OCI-LY3 (cell line): ENCODE measurements around the gene ELFN2.

ENCODE experiments used
- H2AFZ ChIP-seq: fragments of 200-600, 300-600 bp; shearing (Covaris generic); 2 replicates; pipeline ENCODE4 v1.6.0; 2014; ENCODE audit warnings: antibody characterized with exemption, low read depth, low read length
- H3K27ac ChIP-seq: fragments of 200-600, 300-600 bp; sonication (generic); 2 replicates; pipeline ENCODE4 v1.5.1; 2014; ENCODE audit warnings: mild to moderate bottlenecking, low read length, moderate library complexity, mixed read lengths
- H3K27me3 ChIP-seq: fragments of 200-600, 300-600 bp; sonication (generic); 2 replicates; pipeline ENCODE4 v1.6.1; 2014; ENCODE audit warnings: low read depth, low read length, mixed read lengths
- H3K36me3 ChIP-seq: fragments of 200-600, 300-600 bp; sonication (generic); replicated peaks from 2 replicates; pipeline ENCODE3; 2014; ENCODE audit warnings: low read depth, low read length, mixed read lengths
- H3K4me1 ChIP-seq: fragments of 300-600, 200-600 bp; sonication (generic); 2 replicates; pipeline ENCODE4 v1.6.1; 2014; ENCODE audit warnings: low read length, mixed read lengths
- H3K4me2 ChIP-seq: fragments of 200-600, 300-600 bp; sonication (generic); 2 replicates; pipeline ENCODE4 v1.6.1; 2014; ENCODE audit warnings: low read length, mixed read lengths
- H3K4me3 ChIP-seq: fragments of 300-600, 200-600 bp; sonication (generic); 2 replicates; pipeline ENCODE4 v1.5.1; 2014; ENCODE audit warnings: antibody characterized with exemption, mild to moderate bottlenecking, low read length, moderate library complexity
- H3K79me2 ChIP-seq: fragments of 300-600, 200-600 bp; shearing (Covaris generic); 2 replicates; pipeline ENCODE4 v1.6.1; 2014; ENCODE audit warnings: mild to moderate bottlenecking, low read length, mixed read lengths
- H3K9ac ChIP-seq: fragments of 300-600, 200-600 bp; shearing (Covaris generic); 2 replicates; pipeline ENCODE4 v1.6.0; 2014; ENCODE audit warnings: mild to moderate bottlenecking, low read length, moderate library complexity
- H3K9me3 ChIP-seq: fragments of 200-600, 300-600 bp; shearing (Covaris generic); 2 replicates; pipeline ENCODE4 v1.6.1; 2014; ENCODE audit warnings: low read length, mixed read lengths; ENCODE audit not compliant: insufficient read depth
- H4K20me1 ChIP-seq: fragments of 200-600, 300-600 bp; sonication (generic); 2 replicates; pipeline ENCODE4 v1.6.1; 2016; ENCODE audit warnings: low read length, mixed read lengths; ENCODE audit not compliant: insufficient read depth
- EZH2phosphoT487 ChIP-seq: fragments of 200-600 bp; shearing (Covaris generic); IDR thresholded peaks from 2 replicates; pipeline ENCODE4 v1.6.1; 2018; ENCODE audit warnings: antibody characterized with exemption, mixed run types, low read depth
- TF ChIP-seq, protein P1 (sequence below): fragments of 200-600, 300-600 bp; sonication (generic); IDR thresholded peaks from 2 replicates; pipeline ENCODE4 v1.5.1; 2014; ENCODE audit warnings: antibody characterized with exemption, low read length, low read depth

ELFN2 gene

GRCh38 chr22:37368058-37368457, 59.2 kb downstream of the ELFN2 start:
- Histone ChIP-seq H3K9me3 (no peaks in the 10 kb centered on the region), H3K36me3 (no peaks in the 10 kb centered on the region), H3K27ac (no peak overlapping the region), H3K4me3 (no peak overlapping the region), H4K20me1 (no peaks in the 10 kb centered on the region), H2AFZ (no peak overlapping the region), H3K4me1 (peaks cover 26% of the 10 kb centered on the region), H3K4me2 (no peak overlapping the region), H3K79me2 (no peaks in the 10 kb centered on the region), H3K9ac (no peak overlapping the region), H3K27me3 (peaks cover 17% of the 10 kb centered on the region)
- TF ChIP-seq EZH2phosphoT487: no peak
- TF ChIP-seq, protein P1, sequence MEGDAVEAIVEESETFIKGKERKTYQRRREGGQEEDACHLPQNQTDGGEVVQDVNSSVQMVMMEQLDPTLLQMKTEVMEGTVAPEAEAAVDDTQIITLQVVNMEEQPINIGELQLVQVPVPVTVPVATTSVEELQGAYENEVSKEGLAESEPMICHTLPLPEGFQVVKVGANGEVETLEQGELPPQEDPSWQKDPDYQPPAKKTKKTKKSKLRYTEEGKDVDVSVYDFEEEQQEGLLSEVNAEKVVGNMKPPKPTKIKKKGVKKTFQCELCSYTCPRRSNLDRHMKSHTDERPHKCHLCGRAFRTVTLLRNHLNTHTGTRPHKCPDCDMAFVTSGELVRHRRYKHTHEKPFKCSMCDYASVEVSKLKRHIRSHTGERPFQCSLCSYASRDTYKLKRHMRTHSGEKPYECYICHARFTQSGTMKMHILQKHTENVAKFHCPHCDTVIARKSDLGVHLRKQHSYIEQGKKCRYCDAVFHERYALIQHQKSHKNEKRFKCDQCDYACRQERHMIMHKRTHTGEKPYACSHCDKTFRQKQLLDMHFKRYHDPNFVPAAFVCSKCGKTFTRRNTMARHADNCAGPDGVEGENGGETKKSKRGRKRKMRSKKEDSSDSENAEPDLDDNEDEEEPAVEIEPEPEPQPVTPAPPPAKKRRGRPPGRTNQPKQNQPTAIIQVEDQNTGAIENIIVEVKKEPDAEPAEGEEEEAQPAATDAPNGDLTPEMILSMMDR: no peak

DNA sequence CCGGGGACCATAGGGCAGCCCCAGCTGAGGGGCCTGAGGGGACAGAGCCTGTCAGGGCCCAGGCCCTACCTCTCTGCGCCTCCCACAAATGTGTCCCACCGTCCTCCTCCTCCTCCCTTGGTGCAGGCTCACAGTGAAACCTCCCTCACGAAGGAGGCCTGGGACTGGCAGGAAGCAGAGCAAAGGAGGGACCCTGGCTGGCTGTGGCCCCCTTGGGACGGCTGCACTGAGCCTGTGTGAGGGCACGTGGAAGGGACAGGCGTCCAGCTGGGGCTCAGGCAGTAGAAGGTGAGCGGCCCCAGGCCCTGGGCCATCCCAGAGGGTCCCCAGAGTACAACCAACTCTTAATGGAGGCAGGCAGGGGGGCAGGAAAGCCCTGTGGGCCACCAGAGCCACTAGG, 60.7 kb downstream of the ELFN2 start:
- no peaks in the 10 kb centered on the region for H3K79me2 ChIP-seq
- peaks cover 17% of the 10 kb centered on the region for H3K27me3 ChIP-seq
- H3K9ac ChIP-seq: no peak overlapping the region
- no peak overlapping the region for H3K4me3 ChIP-seq
- H4K20me1 ChIP-seq: no peaks in the 10 kb centered on the region
- H3K27ac ChIP-seq: no peak overlapping the region
- H3K4me1 ChIP-seq: peaks cover 26% of the 10 kb centered on the region
- H3K9me3 ChIP-seq: no peaks in the 10 kb centered on the region
- no peak overlapping the region for H2AFZ ChIP-seq
- no peak overlapping the region for H3K4me2 ChIP-seq
- no peaks in the 10 kb centered on the region for H3K36me3 ChIP-seq
- TF ChIP-seq, protein P1: no peak
- TF ChIP-seq EZH2phosphoT487: no peak

DNA sequence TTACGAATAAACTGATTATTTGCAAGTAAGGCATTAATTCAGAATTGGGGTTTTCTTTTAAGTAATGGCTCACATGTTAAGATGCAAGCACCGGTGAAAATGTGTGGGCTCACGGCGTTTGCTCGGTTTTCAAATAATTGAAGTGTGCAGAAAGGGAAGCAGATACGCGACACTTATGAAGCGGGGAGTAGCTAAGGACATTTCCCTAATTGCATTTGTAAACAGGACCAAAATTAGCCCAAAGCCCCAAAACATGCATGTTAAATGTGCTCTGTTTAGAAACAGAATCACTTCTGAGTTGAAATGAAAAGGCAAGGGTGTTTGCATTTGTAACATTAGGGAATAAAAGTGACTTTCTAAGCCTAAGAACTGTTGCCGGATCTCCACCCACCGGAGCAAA, 61.3 kb downstream of the ELFN2 start:
- TF ChIP-seq, protein P1: no peak
- TF ChIP-seq EZH2phosphoT487: no peak
- Histone ChIP-seq H3K27ac (no peak overlapping the region), H3K4me1 (peaks cover 20% of the 10 kb centered on the region), H4K20me1 (no peaks in the 10 kb centered on the region), H3K4me2 (peak overlapping the region; percentile 0; the same call in 1 of the 2 replicates), H3K9ac (no peak overlapping the region), H3K36me3 (no peaks in the 10 kb centered on the region), H2AFZ (no peak overlapping the region), H3K79me2 (no peaks in the 10 kb centered on the region), H3K9me3 (no peaks in the 10 kb centered on the region), H3K27me3 (peaks cover 17% of the 10 kb centered on the region), H3K4me3 (no peak overlapping the region)

- no peak overlapping the region for H3K27ac ChIP-seq
- peaks cover 17% of the 10 kb centered on the region for H3K27me3 ChIP-seq
- H3K4me3 ChIP-seq: no peak overlapping the region
- H3K79me2 ChIP-seq: no peaks in the 10 kb centered on the region
- no peaks in the 10 kb centered on the region for H4K20me1 ChIP-seq
- H3K4me2 ChIP-seq: no peak overlapping the region
- H3K36me3 ChIP-seq: no peaks in the 10 kb centered on the region
- H2AFZ ChIP-seq: no peak overlapping the region
- no peak overlapping the region for H3K9ac ChIP-seq
- H3K9me3 ChIP-seq: no peaks in the 10 kb centered on the region
- H3K4me1 ChIP-seq: peaks cover 9% of the 10 kb centered on the region
- no peak for TF ChIP-seq EZH2phosphoT487
- TF ChIP-seq, protein P1: no peak
These were observed 63.9 kb downstream of the ELFN2 start for GRCh38 chr22:37363261-37363992.
